K562 (cell line): ENCODE results near the gene CLDN24. TPM values are rescaled to one million over a fixed set of nuclear protein-coding genes. Genes with fewer than 3 reads are reported as not detected.

Experiments
- ATAC-seq: fragments of 200-7000 bp; cut with Tn5 transposase; 3 replicates; pipeline ENCODE4 v1.9.1; 2020; ENCODE audit warnings: moderate library complexity
- BruUV-seq: library from RNA; stranded (reverse); fragments of 400-500 nt; replicated peaks from 2 replicates; lab custom pipeline; 2021; lab: Mats Ljungman, UMichigan
- CTCF ChIA-PET: fragments of 300-600 bp; formaldehyde crosslinking; extraction: SDS; loops from one replicate; lab custom pipeline; 2021; ENCODE audit warnings: low intra/inter-chr PET ratio; lab: Yijun Ruan, JAX
- POLR2A ChIA-PET: fragments of 300-600, 350-650 bp; sonication (Branson Sonifier 250); formaldehyde crosslinking; extraction: SDS; loops from one replicate; lab custom pipeline; 2021; ENCODE audit warnings: antibody characterized with exemption, inconsistent platforms; lab: Yijun Ruan, JAX
- DNase-seq, 4 experiments: peaks; one replicate each; pipeline versions ENCODE4 v3.0.0 to v3.0.0-alpha.2; 2011 to 2018; ENCODE audit warnings: low spot score in 3 of 4, mixed read lengths in 3 of 4; ENCODE audit errors: extremely low read depth in 1 of 4
- FAIRE-seq: peaks from 2 replicates; lab custom pipeline; 2011; peaks lifted over from hg19 to GRCh38; lab: Jason Lieb, UNC
- H2AFZ ChIP-seq: 2 replicates; pipeline ENCODE4 v1.6.0; 2011; ENCODE audit warnings: low read depth, low read length, control low read depth, inconsistent platforms
- H3K27ac ChIP-seq: fragments of 200-600 bp; 3 replicates; pipeline ENCODE4 v1.8.0; 2011; ENCODE audit warnings: low read depth, mild to moderate bottlenecking, control low read depth, inconsistent platforms, low read length, moderate library complexity, mixed read lengths; ENCODE audit errors: extremely low read depth
- H3K27me3 ChIP-seq, 2 experiments: fragments of 300-600 bp in 1 of 2; 2 replicates in 1 of 2; 3 replicates in 1 of 2; pipeline versions ENCODE4 v1.6.0 to v1.8.0; 2011; ENCODE audit warnings: inconsistent platforms in 2 of 2, low read length in 2 of 2, mild to moderate bottlenecking in 1 of 2, mixed read lengths in 1 of 2, moderate library complexity in 1 of 2; ENCODE audit not compliant: control insufficient read depth in 2 of 2, insufficient read depth in 2 of 2
- H3K36me3 ChIP-seq: fragments of 300-600 bp; 3 replicates; pipeline ENCODE4 v1.8.0; 2011; ENCODE audit warnings: mild to moderate bottlenecking, low read length, inconsistent platforms; ENCODE audit not compliant: control insufficient read depth, insufficient read depth
- H3K4me1 ChIP-seq, 2 experiments: fragments of 200-600 bp in 1 of 2; replicated peaks in 1 of 2; 2 replicates in 1 of 2; 3 replicates in 1 of 2; pipeline versions ENCODE4 v1.5.1 to v1.8.0; 2011; ENCODE audit warnings: inconsistent platforms in 2 of 2, low read length in 2 of 2, mild to moderate bottlenecking in 1 of 2, mixed read lengths in 1 of 2, moderate library complexity in 1 of 2; ENCODE audit not compliant: control insufficient read depth in 2 of 2, insufficient read depth in 2 of 2
- H3K4me2 ChIP-seq: 2 replicates; pipeline ENCODE4 v1.6.1; 2011; ENCODE audit warnings: low read length, control low read depth, inconsistent platforms, mixed read lengths; ENCODE audit not compliant: insufficient read depth
- H3K4me3 ChIP-seq: fragments of 200-600 bp; sonication (generic), shearing (Covaris generic); 2 replicates; pipeline ENCODE4 v1.5.1; 2016; ENCODE audit warnings: control low read depth, inconsistent platforms
- H3K79me2 ChIP-seq: fragments of 200-600 bp; 3 replicates; pipeline ENCODE4 v1.8.0; 2011; ENCODE audit warnings: low read length, inconsistent platforms; ENCODE audit not compliant: control insufficient read depth, insufficient read depth
- H3K9ac ChIP-seq, 2 experiments: 2 replicates each; pipeline versions ENCODE4 v1.6.0 to v1.6.1; 2011; ENCODE audit warnings: low read depth in 2 of 2, low read length in 2 of 2, control low read depth in 1 of 2, inconsistent platforms in 1 of 2, mild to moderate bottlenecking in 1 of 2, mixed read lengths in 1 of 2; ENCODE audit not compliant: insufficient read depth in 1 of 2
- H3K9me1 ChIP-seq: one replicate; pipeline ENCODE4 v1.6.0; 2011; ENCODE audit warnings: inconsistent platforms, mild to moderate bottlenecking, low read length, moderate library complexity; ENCODE audit not compliant: control insufficient read depth, insufficient read depth
- H3K9me3 ChIP-seq: replicated peaks from 2 replicates; pipeline ENCODE4 v1.5.1; 2011; ENCODE audit warnings: low read depth, low read length, inconsistent platforms; ENCODE audit not compliant: control insufficient read depth, insufficient read depth
- H4K20me1 ChIP-seq: replicated peaks from 2 replicates; pipeline ENCODE4 v1.6.1; 2011; ENCODE audit warnings: low read length, inconsistent platforms, mixed read lengths; ENCODE audit not compliant: control insufficient read depth, insufficient read depth
- ARID4B ChIP-seq: sonication (generic); formaldehyde crosslinking; IDR thresholded peaks from 2 replicates; pipeline ENCODE4 v1.8.0; 2022; ENCODE audit warnings: mild to moderate bottlenecking, missing genetic modification reagents
- CGGBP1 ChIP-seq: fragments of 250-450 bp; sonication (Bioruptor Pico); IDR thresholded peaks from 2 replicates; pipeline ENCODE4 v1.9.0; 2021; ENCODE audit warnings: mild to moderate bottlenecking
- CHD2 ChIP-seq: IDR thresholded peaks from 2 replicates; pipeline ENCODE4 v1.6.1; 2011; ENCODE audit warnings: low read depth, low read length
- PATZ1 ChIP-seq: fragments of 250-450 bp; sonication (Bioruptor Pico); IDR thresholded peaks from 2 replicates; pipeline ENCODE4 v1.5.0; 2020; ENCODE audit warnings: mild to moderate bottlenecking, borderline replicate concordance
- SAP30 ChIP-seq: fragments of 200-600 bp; sonication (generic); IDR thresholded peaks from 2 replicates; pipeline ENCODE4 v1.6.1; 2012; ENCODE audit warnings: borderline replicate concordance, low read depth, mild to moderate bottlenecking, moderate library complexity, low read length, control low read depth, inconsistent platforms; ENCODE audit not compliant: insufficient read depth, poor library complexity, severe bottlenecking
- STAT5B ChIP-seq: fragments of 250-450 bp; sonication (Bioruptor Pico); IDR thresholded peaks from 2 replicates; pipeline ENCODE4 v1.8.0; 2021; ENCODE audit warnings: mild to moderate bottlenecking, inconsistent platforms
- TAL1 ChIP-seq: fragments of 450-650 bp; IDR thresholded peaks from 2 replicates; pipeline ENCODE4 v1.6.1; 2016; ENCODE audit warnings: mild to moderate bottlenecking
- TBL1XR1 ChIP-seq, 2 experiments: IDR thresholded peaks; 2 replicates each; pipeline ENCODE4 v1.6.1; 2012; ENCODE audit warnings: improper control_type of control experiment in 2 of 2, low read length in 2 of 2, mild to moderate bottlenecking in 1 of 2
- THRA ChIP-seq: fragments of 450-650 bp; IDR thresholded peaks from 2 replicates; pipeline ENCODE4 v1.6.1; 2017; ENCODE audit warnings: mild to moderate bottlenecking, moderate library complexity
- ZBTB33 ChIP-seq: sonication (generic); formaldehyde crosslinking; IDR thresholded peaks from 2 replicates; pipeline ENCODE4 v1.8.1; 2023; ENCODE audit warnings: mild to moderate bottlenecking, missing genetic modification reagents
- ZKSCAN8 ChIP-seq: fragments of 200-800 bp; sonication (Bioruptor generic); IDR thresholded peaks from 2 replicates; pipeline ENCODE4 v1.6.1; 2016; ENCODE audit warnings: missing genetic modification characterization, missing compliant biosample characterization
- WGBS: fragments of 100-300 bp; shearing (Covaris generic); methylation state at CpG from one replicate; pipeline ENCODE4 v1.1.6; 2016; ENCODE audit warnings: low coverage, mixed read lengths; ENCODE audit not compliant: insufficient coverage; ENCODE audit errors: missing lambda C conversion rate; 5-methylcytosine and 5-hydroxymethylcytosine counted together
- in situ Hi-C: fragments of 300-500 bp; cut with MboI; formaldehyde crosslinking; loops from 4 replicates; pipeline ENCODE4 v1.15.0; 2018; ENCODE audit warnings: inconsistent platforms, mixed read lengths
- intact Hi-C: fragments of 100-400 bp; cut with micrococcal nuclease; formaldehyde crosslinking; loops from 2 replicates; pipeline ENCODE4 v1.14.2; 2022
- polyA plus RNA-seq, 8 experiments: library from polyadenylated mRNA; depleted of rRNA in 4 of 8; stranded (reverse) in 5 of 8; unstranded in 3 of 8; fragments of >200 nt; fragmentation: Nextera tagmentation in 2 of 8; fragmentation: Illumina TruSeq in 1 of 8; extraction: Ambion mirVana in 2 of 8; extraction: Trizol in 1 of 8; gene quantifications; 2 replicates each; pipeline versions ENCODE4 v1.2.1 to v1.2.3, GENCODE V29; 2011 to 2014; ENCODE audit warnings: inconsistent platforms in 1 of 8, missing spikeins in 1 of 8
- total RNA-seq, 7 experiments: library from RNA; depleted of rRNA in 6 of 7; stranded (reverse); fragments of >200 nt in 6 of 7; fragmentation: Illumina TruSeq in 2 of 7; extraction: Trizol in 2 of 7; gene quantifications; 2 replicates each; pipeline versions ENCODE4 v1.2.1 to v1.2.3, GENCODE V29; 2011 to 2021; ENCODE audit warnings: low replicate concordance in 1 of 7

Gene CLDN24
- total and polyA plus RNA-seq, 9 of the 15 experiments (the other 6 are each of a cell fraction or from before 2014, with no cell fraction given), result not detected

GRCh38 chr4:183337833-183338232 lies 15.6 kb upstream of the CLDN24 start:
- FAIRE-seq (no peak), DNase-seq (no peak), ATAC-seq (no peak)
- ChIA-PET POLR2A (no interaction called here), CTCF (no interaction called here)
- H3K36me3 ChIP-seq, result no peaks in the 10 kb centered on the region
- in situ Hi-C loops (no loop called here), intact Hi-C loops (no loop called here)
- H4K20me1 ChIP-seq, result no peaks in the 10 kb centered on the region
- no peaks in the 10 kb centered on the region for H3K9me1 ChIP-seq
- H3K4me2 ChIP-seq, result no peak overlapping the region
- no peak overlapping the region for H3K27ac ChIP-seq
- no peaks in the 10 kb centered on the region for H3K79me2 ChIP-seq
- peaks cover 5 to 8% of the 10 kb centered on the region in 2 experiments; a peak in 4 of 5 replicates for H3K4me1 ChIP-seq
- H2AFZ ChIP-seq, result no peak overlapping the region
- H3K27me3 ChIP-seq, result peaks cover 0 to 6% of the 10 kb centered on the region in 2 experiments; a peak in 1 of 5 replicates
- whole genome bisulfite sequencing, result 44% methylated on average over 7 of the region's 7 CpGs
- H3K9ac ChIP-seq, result no peak overlapping the region
- no peak overlapping the region for H3K4me3 ChIP-seq
- BruUV-seq, result no TSS peak
- no peaks in the 10 kb centered on the region for H3K9me3 ChIP-seq
- TF ChIP-seq PATZ1 (CRISPR knock-in tag), result no peak
- TF ChIP-seq SAP30, result no peak
- no peak for TF ChIP-seq ARID4B
- TF ChIP-seq THRA, result no peak
- no peak for TF ChIP-seq CHD2
- TF ChIP-seq ZKSCAN8 (CRISPR knock-in tag), result no peak
- TF ChIP-seq STAT5B (CRISPR knock-in tag), result no peak
- no peak for TF ChIP-seq CGGBP1 (CRISPR knock-in tag)
- no peak for TF ChIP-seq TAL1
- TF ChIP-seq TBL1XR1 (IDR thresholded peaks at IDR 0.05; ENCODE audit: low read length in 2 of 2), result no peak
- no peak for TF ChIP-seq ZBTB33 (CRISPR knock-in tag)
